NCI-H526 treated with DMSO at 0.1 percent for 48 hours (cell line): ENCODE results near the gene JAK1.
A peak's percentile ranks its signal among the peaks of the same experiment; 100 is the strongest.
"Not testable (repeated sequence)": the region's sequence is repeated elsewhere in the genome, so short reads cannot be mapped to it uniquely, and the experiment has no call there.

Experiments
- DNase-seq: peaks from one replicate; lab custom pipeline; 2025; lab: John Stamatoyannopoulos, UW

Gene JAK1

DNA sequence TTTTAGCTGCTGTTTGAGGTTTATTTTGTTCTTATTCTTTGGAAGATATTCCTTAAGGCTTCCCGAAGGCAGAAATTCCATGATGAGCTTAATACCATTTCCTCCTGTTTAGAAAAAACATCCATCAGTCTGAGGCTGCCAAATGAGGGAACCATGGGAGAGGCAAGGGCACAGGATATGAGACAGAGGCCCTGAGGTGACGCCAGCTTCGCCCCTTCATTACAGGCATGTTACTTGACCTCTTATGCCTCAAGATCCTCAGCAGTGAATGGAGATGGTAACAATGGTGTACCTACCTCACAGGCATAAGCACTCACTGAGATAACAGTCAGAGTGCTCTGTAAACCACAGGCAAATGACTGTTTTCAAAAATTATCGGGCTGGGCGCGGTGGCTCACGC, 127.9 kb downstream of the JAK1 start:
- DNase-seq = no peak

DNA sequence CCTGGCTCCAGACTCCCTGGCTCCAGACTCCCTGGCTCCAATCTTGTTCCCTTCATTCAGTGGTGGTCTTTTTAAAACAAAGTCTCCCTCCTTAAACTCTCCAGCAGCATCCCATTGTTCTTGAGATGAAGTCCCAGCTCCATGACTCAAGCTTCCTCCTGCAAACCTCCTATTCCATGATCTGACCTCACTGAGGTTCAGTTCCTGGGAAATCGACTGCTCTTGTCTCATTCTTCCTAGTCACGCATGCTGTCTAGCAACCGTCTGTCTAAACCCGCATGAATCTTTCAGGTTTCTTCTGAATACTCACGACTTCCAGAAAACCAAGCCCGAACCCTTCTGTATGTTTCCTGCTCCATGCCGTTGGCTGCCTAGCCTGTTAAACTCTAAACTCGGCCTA, 129.5 kb downstream of the JAK1 start:
- no peak for DNase-seq

DNA sequence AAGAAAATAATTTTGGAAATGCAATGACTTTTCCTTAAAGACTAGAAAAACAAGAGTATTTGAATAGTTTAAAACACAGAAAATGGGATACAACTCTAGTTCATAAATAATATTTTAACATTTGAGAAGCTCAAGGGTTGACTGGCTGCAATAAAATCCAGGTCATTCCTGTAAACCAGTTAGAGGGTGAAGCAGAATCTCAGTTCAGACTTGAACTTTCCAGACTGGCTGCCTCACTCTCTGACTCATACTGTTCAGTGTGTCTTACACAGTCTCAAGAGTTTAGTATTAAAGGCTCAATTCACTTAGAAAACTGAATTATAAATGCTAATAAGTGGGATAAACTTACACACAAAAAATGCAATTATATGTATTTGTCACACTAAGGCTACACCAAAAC, 131.6 kb downstream of the JAK1 start:
- DNase-seq = no peak

DNA sequence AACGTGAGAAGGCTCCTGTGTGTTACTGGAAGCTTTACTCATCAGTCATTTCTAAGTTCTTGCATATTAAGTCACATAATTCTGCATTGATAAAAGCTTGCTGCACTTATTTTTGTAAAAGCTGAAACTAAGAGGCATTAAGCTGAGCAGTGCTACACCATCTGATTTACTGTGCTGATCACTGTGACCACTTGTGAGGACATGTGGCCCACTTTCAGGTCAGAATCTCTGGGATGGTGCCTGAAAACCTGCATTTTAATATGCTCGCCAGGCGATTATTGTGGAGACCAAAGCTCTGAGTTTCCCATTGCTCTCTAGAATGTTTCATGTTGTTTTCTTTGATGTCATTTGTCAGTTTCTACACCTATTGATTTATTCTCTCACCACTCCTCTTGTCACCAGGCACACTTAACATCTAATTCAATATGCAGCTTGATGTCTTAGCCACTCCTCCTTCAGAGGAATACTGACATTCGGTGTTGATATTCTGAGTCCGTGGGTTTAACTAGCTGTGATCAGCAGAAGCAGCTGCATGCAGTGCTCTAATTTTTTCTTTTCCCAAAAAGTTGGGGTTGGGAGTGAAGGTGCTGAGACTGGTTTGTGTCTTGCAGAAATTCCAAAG, 136.2 kb downstream of the JAK1 start:
- DNase-seq = no peak

DNA sequence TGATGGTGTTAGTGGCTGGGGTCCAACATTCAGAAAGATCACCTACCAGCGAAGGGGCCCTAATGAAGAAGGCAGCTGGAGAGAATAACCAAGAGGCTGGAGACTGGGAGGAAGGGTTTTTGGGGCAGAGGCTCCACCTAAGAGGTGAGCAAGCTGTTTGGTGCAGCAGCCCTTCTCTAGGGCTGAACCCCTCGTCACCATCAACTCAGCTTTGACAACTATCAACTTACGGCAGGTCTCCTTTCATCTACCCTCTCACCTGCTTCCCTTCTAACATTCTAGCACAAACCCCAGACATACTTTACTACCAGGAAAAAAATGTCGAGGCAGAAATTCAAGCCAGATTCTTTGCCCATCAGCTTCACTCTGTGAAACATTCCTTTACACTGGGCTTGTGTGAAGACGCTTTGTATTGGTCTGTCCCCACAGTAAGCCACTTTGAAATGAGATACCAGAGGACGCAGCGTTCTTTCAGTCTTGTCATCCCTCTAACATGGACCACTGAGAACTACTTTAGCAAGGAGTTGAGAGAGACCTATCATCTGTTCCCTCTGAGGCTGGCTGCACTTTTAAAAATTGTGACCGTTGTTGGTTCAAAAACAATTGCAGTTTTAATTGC, 136.8 kb downstream of the JAK1 start:
- no peak for DNase-seq

DNA sequence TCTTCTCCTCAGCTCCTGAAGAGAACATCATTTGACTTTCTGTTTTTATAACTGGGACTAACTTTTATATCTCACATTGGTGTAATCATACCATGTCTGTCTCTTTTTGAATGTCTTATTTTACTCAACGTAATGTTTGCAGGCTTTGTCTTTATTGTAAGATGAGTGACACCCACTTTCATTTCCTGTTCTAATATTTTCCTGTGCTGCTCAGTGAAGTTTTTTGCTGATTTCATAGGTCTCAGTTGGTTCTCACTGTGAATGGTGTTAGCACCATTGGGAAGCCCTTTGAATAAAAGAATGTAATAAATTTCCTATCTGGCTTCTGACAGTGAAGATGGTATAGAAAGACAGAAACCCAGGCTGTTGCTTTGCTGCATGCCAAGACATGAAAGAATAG, 137.5 kb downstream of the JAK1 start:
- no peak for DNase-seq

DNA sequence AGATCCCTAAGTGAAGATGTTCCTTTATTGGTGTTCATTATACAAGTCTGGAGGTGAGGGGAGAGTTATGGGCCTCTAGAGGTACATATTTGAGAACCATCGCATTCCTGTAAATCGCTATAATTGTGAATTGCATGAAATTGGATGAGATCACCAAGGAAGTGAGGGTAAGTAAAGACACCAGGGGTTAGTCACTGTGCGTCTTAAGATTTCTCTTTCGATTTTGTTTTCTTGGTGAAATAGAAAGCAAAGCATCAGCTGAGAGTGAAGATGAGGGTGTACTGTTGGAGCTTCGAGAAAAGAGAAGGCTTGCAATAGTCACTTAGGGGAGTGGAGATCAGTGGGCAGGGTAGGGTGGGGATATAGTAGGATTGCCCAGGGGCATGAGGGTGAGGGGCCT, 139.4 kb downstream of the JAK1 start:
- no peak for DNase-seq

DNA sequence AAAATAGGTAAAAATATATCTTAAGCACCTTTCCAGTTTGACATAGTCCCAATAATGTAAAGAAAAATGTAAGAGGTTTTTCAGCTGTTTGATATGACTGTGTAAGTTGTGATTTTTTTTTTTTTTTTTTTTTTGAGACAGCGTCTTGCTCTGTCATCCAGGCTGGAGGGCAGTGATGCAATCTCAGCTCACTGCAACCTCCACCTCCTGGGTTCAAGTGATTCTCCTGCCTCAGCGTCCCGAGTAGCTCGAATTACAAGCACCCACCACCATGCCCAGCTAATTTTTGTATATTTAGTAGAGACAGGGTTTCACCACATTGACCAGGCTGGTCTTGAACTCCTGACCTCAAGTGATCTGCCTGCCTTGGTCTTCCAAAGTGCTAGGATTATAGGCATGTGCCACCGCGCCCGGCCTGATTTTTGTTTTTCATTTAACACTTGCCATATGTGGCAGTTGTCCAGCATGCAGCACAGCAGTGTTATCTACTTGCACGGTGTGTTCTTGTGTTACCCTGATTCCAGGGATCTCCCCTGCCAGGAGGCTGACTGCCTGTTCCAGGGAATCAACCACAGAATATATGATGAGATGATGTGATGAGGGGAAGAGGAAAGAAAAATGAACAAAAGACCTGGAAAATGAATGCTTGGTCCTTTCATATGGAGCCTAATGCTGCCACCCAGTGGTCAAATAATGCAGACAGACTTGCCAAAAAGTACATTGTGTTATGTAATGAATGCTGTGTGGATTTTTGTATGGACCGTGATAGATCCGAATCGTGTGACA, 142.5 kb downstream of the JAK1 start:
- DNase-seq = peak; percentile 42

DNA sequence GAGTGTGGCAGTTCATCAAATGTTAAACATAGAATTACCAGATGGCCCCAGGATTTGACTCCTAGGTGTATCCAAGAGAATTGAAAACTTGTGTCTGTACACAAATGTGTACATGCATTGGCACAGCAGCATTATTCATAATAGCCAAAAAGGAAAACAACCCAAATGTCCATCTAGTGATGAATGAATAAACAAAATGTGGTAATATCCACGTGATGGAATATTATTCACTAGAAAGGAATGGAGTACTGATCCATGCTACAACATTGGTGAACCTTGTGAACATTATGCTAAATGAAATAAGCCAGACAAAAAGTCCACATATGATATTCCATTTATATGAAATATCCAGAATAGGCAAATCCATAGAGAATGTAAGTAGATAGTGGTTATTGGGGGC, 143.7 kb downstream of the JAK1 start:
- DNase-seq = no peak

DNA sequence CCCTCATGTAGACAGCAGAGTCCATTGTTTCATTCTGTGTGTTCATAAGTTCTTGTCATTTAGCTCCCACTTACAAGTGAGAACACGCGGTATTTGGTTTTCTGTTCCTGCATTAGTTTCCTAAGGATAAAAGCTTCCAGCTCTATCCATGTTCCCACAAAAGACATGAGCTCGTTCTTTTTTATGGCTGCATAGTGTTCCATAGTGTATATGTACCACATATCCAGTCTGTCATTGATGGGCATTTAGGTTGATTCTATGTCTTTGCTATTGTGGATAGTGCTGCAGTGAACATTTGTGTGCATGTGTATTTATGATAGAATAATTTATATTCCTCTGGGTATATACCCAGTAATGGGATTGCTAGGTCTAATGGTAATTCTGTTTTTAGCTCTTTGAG, 145.8 kb downstream of the JAK1 start:
- DNase-seq = not testable (repeated sequence)

DNA sequence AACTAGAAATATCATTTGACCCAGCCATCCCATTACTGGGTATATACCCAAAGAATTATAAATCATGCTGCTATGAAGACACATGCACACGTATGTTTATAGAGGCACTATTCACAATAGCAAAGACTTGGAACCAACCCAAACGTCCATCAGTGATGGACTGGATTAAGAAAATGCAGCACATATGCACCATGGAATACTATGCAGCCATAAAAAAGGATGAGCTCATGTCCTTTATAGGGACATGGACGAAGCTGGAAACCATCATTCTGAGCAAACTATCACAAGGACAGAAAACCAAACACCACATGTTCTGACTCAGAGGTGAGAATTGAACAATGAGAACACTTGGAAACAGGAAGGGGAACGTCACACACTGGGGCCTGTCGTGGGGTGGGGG, 149.0 kb downstream of the JAK1 start:
- DNase-seq = not testable (repeated sequence)

DNA sequence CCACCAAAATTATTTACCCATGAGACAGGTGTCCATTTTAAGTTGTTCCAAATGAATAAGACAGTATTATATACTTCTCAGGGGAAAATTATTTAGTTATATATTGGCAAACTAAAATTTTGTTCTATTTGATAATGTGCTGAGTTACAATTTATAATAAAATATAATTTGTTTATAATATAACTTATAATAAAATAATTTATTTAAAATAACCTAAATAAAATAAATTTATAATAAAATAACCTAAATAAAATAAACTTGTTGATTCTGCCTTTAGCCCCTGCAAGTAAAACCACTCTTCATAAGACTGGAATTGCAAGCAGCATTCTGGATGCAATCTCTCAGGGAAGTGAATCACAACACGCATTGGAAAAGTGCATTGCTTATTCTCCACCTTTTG, 151.9 kb downstream of the JAK1 start:
- no peak for DNase-seq

DNA sequence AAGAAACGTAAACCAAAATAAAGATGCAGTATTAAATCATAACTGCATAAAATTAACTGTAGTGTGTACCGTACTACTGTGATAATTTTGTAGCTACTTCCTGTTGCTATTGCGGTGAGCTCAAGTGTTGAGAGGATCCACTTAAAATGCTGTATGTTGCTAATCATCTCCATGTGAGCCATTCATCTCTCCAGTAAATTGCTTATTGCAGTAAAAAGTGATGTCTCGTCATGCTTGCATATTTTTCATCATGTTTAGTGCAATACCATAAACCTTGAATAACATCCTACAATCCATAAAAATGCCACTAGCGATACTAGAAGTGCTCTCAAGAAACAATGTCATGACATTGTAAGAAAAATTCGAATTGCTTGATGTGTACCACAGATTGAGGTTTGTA, 155.2 kb downstream of the JAK1 start:
- DNase-seq = no peak

DNA sequence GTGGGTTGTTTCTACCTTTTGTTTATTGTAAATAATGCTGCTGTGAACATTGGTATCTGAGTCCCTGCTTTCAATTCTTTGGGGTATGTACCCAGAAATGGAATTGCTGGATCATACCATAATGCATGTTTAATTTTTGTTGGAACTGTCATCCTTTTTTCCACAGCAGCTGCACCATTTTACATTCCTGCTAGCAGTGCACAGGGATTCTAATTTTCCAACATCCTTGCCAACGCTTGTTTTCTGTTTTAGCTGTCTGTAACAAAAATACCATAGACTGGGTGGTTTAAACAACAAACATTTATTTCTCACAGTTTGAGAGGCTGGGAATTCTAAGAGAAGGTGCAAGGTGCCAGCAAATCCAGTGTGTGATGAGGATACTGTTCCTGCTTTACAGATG, 156.3 kb downstream of the JAK1 start:
- DNase-seq = no peak

DNA sequence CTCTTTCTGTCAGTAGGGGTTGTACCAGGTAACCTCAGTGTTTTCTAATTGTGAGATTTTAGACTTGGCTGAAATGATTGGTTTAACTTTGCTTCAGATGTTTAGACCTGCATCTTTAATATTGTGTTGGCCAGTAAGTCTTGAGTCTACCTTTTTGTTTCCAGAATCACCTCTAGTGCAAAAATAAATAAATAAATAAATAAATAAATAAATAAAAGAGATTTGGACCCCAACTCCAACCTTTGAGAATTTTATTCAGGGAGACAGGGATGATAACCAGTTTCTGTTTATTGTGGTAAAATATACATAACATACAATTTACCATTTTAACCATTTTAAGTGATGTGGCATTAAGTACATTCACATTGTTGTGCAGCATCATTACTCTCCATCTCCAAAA, 157.0 kb downstream of the JAK1 start:
- DNase-seq = no peak

DNA sequence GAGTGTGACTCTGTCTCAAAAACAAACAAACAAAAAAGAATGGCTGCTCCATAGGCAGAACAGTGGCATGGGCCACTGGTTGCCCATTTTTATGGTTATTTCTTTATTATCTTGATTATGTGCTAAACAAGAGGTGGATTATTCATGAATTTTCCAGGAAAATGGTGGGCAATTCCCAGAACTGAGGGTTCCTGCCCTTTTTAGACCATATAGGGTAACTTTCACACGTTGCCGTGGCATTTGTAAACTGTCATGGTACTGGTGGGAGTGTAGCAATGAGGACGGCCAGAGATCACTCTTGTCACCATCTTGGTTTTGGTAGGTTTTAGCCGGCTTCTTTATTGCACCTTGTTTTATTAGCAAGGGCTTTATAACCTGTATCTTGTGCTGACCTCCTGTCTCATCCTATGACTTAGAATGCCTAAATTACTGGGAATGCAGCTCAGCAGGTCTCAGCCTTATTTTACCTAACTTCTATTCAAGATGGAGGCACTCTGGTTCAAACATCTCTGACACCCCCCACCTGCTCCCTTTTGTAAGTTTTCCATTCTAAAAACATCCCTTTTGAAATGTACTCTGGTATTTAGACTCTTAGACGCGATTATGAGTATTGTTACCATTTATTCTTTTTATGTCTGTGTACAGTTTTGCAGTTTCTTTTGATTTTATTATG, 164.4 kb downstream of the JAK1 start:
- DNase-seq = no peak

DNA sequence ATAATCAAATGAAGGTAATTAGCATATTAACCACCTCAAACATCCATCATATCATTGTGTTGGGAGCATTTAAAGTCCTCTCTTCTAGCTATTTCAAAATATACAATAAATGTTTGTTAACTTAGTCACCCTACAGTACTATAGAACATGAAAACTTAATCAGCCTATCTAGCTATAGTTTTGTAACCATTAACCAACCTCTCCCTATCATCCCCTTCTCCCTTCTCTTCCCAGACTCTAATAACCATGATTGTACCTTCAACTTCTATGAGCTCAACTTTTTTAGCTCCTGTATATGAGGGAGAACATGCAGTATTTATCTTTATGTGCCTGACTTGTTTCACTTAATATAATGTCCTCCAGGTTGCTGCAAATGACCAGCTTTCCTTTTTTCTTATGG, 167.5 kb downstream of the JAK1 start:
- no peak for DNase-seq

DNA sequence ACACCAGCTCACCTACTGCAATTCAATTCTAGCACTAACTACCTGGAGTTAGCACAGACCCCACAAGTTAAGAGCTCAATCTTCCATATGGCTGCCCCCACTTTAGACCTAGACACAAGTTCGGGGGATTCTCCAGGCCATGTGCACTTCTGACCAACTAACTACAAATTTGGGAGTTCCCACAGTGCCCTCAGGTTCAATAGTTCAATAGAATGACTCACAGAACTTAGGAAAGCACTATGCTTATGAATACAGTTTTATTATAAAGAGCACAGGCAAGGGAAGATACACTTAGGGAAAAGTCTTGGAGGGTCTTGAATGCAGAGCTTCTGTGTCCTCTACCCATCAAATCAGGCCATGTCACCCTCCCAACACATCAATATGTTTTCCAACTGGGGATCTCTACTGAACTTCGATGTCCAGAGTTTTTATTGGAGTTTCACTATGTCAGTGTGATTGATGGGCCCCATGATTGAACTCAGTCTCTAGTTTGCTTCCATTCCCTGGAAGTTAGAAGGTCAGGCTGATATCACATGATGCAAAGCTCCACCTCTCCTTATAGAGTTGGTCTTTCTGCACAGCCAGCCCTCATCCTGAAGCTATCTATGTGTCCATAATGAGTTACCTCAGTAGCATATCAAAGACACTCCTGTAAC, 175.4 kb downstream of the JAK1 start:
- no peak for DNase-seq
